BE2C (cell line): ENCODE data around the gene OR10A3.

ENCODE experiments used
- DNase-seq: peaks from one replicate; pipeline ENCODE4 v3.0.0-alpha.2; 2020
- H3K27me3 ChIP-seq: fragments of 250-450 bp; sonication (Bioruptor Pico); 2 replicates; pipeline ENCODE4 v1.5.1; 2020; ENCODE audit warnings: mild to moderate bottlenecking
- H3K36me3 ChIP-seq: fragments of 250-450 bp; sonication (Bioruptor Pico); 2 replicates; pipeline ENCODE4 v1.5.1; 2020; ENCODE audit warnings: mild to moderate bottlenecking
- H3K4me1 ChIP-seq: fragments of 250-450 bp; sonication (Bioruptor Pico); 2 replicates; pipeline ENCODE4 v1.5.1; 2020
- H3K4me3 ChIP-seq: 2 replicates; pipeline ENCODE4 v1.5.1; 2011; ENCODE audit warnings: low read depth, low read length
- H3K9me3 ChIP-seq: fragments of 250-450 bp; sonication (Bioruptor Pico); 2 replicates; pipeline ENCODE4 v1.5.1; 2020
- CTCF ChIP-seq: IDR thresholded peaks from 2 replicates; pipeline ENCODE4 v1.5.1; 2012; ENCODE audit warnings: mild to moderate bottlenecking, low read depth, low read length

The OR10A3 gene

GRCh38 chr11:7892840-7893254, 48.7 kb downstream of the OR10A3 start:
- peak; percentile 59 for TF ChIP-seq CTCF
- no peaks in the 10 kb centered on the region for H3K36me3 ChIP-seq
- no peaks in the 10 kb centered on the region for H3K27me3 ChIP-seq
- no peaks in the 10 kb centered on the region for H3K4me1 ChIP-seq
- no peak overlapping the region for H3K4me3 ChIP-seq
- H3K9me3 ChIP-seq: no peaks in the 10 kb centered on the region
- DNase-seq: no peak

- Histone ChIP-seq H3K36me3 (no peaks in the 10 kb centered on the region), H3K27me3 (no peaks in the 10 kb centered on the region), H3K9me3 (no peaks in the 10 kb centered on the region), H3K4me3 (no peak overlapping the region), H3K4me1 (no peaks in the 10 kb centered on the region)
- no peak for TF ChIP-seq CTCF
- no peak for DNase-seq
Measured at GRCh38 chr11:7892059-7892699, 49.3 kb downstream of the OR10A3 start.

GRCh38 chr11:7890417-7891172, 50.9 kb downstream of the OR10A3 start:
- Histone ChIP-seq H3K4me1 (no peaks in the 10 kb centered on the region), H3K9me3 (no peaks in the 10 kb centered on the region), H3K4me3 (no peak overlapping the region), H3K27me3 (no peaks in the 10 kb centered on the region), H3K36me3 (no peaks in the 10 kb centered on the region)
- DNase-seq: no peak
- no peak for TF ChIP-seq CTCF

- no peak for TF ChIP-seq CTCF
- H3K4me3 ChIP-seq: no peak overlapping the region
- H3K9me3 ChIP-seq: no peaks in the 10 kb centered on the region
- H3K27me3 ChIP-seq: no peaks in the 10 kb centered on the region
- no peaks in the 10 kb centered on the region for H3K4me1 ChIP-seq
- no peak for DNase-seq
- H3K36me3 ChIP-seq: no peaks in the 10 kb centered on the region
Measured at GRCh38 chr11:7889985-7890384, 51.5 kb downstream of the OR10A3 start.
